Activated naive CD8-positive, alpha-beta T cell treated with anti-CD3 and anti-CD28 coated beads, Interleukin-2, amount 50 U/mL, for 24 hours (primary cell): ENCODE results near the gene COBL.

ENCODE experiments used
- ATAC-seq: fragments of 150-1000 bp; cut with Tn5 transposase; one replicate; pipeline ENCODE4 v1.10.0; 2021
- DNase-seq: peaks from one replicate; pipeline ENCODE4 v3.0.0; 2021
- H3K27ac Mint-ChIP-seq: one replicate; pipeline ENCODE4 v1.8.0; 2021; ENCODE audit warnings: mild to moderate bottlenecking, mixed read lengths
- H3K27me3 Mint-ChIP-seq: one replicate; pipeline ENCODE4 v1.8.0; 2021; ENCODE audit warnings: mixed read lengths
- H3K36me3 Mint-ChIP-seq: one replicate; pipeline ENCODE4 v1.8.0; 2021; ENCODE audit warnings: low read depth, mixed read lengths
- H3K4me1 Mint-ChIP-seq: one replicate; pipeline ENCODE4 v1.8.0; 2021; ENCODE audit warnings: mixed read lengths
- H3K4me3 Mint-ChIP-seq: one replicate; pipeline ENCODE4 v1.8.0; 2021; ENCODE audit warnings: mild to moderate bottlenecking, moderate library complexity, mixed read lengths
- H3K9me3 Mint-ChIP-seq: one replicate; pipeline ENCODE4 v1.8.0; 2021; ENCODE audit warnings: mixed read lengths

Gene COBL

GRCh38 chr7:51059504-51060142 is 257.0 kb downstream of the COBL start:
- no peaks in the 10 kb centered on the region for H3K27me3 Mint-ChIP-seq
- H3K9me3 Mint-ChIP-seq, result no peaks in the 10 kb centered on the region
- H3K27ac Mint-ChIP-seq, result no peak overlapping the region

GRCh38 chr7:51058764-51059163 is 257.8 kb downstream of the COBL start:
- H3K4me3 Mint-ChIP-seq, result no peak overlapping the region
- no peak overlapping the region for H3K27ac Mint-ChIP-seq
- DNase-seq (no peak), ATAC-seq (no peak)
- no peaks in the 10 kb centered on the region for H3K9me3 Mint-ChIP-seq
- H3K27me3 Mint-ChIP-seq, result no peaks in the 10 kb centered on the region
- H3K4me1 Mint-ChIP-seq, result no peaks in the 10 kb centered on the region
- H3K36me3 Mint-ChIP-seq, result no peaks in the 10 kb centered on the region

More at GRCh38 chr7:51059504-51060142, 257.0 kb downstream of the COBL start:
- Mint-ChIP-seq H3K4me3 (no peak overlapping the region), H3K36me3 (no peaks in the 10 kb centered on the region), H3K4me1 (no peaks in the 10 kb centered on the region)
- no peak for DNase-seq
- no peak for ATAC-seq

- Mint-ChIP-seq H3K36me3 (no peaks in the 10 kb centered on the region), H3K4me3 (no peak overlapping the region), H3K4me1 (no peaks in the 10 kb centered on the region), H3K9me3 (no peaks in the 10 kb centered on the region), H3K27me3 (no peaks in the 10 kb centered on the region), H3K27ac (no peak overlapping the region)
- DNase-seq (no peak), ATAC-seq (no peak)
These were observed 261.4 kb downstream of the COBL start for GRCh38 chr7:51055039-51055840.

GRCh38 chr7:51054231-51054630 is 262.4 kb downstream of the COBL start:
- H3K4me3 Mint-ChIP-seq, result no peak overlapping the region
- H3K36me3 Mint-ChIP-seq, result no peaks in the 10 kb centered on the region
- H3K9me3 Mint-ChIP-seq, result no peaks in the 10 kb centered on the region
- H3K27me3 Mint-ChIP-seq, result no peaks in the 10 kb centered on the region
- ATAC-seq (no peak), DNase-seq (no peak)
- no peak overlapping the region for H3K27ac Mint-ChIP-seq
- H3K4me1 Mint-ChIP-seq, result no peaks in the 10 kb centered on the region

GRCh38 chr7:51053160-51053925 is 263.3 kb downstream of the COBL start:
- no peak for DNase-seq
- H3K4me1 Mint-ChIP-seq, result no peaks in the 10 kb centered on the region
- no peak overlapping the region for H3K27ac Mint-ChIP-seq
- no peaks in the 10 kb centered on the region for H3K9me3 Mint-ChIP-seq
- H3K4me3 Mint-ChIP-seq, result no peak overlapping the region
- H3K27me3 Mint-ChIP-seq, result no peaks in the 10 kb centered on the region
- ATAC-seq, result no peak
- no peaks in the 10 kb centered on the region for H3K36me3 Mint-ChIP-seq

- no peaks in the 10 kb centered on the region for H3K9me3 Mint-ChIP-seq
- no peaks in the 10 kb centered on the region for H3K27me3 Mint-ChIP-seq
- ATAC-seq, result no peak
These were observed 270.1 kb downstream of the COBL start for GRCh38 chr7:51046482-51046881.

GRCh38 chr7:51046103-51046466 is 270.5 kb downstream of the COBL start:
- Mint-ChIP-seq H3K4me3 (no peak overlapping the region), H3K36me3 (no peaks in the 10 kb centered on the region), H3K9me3 (no peaks in the 10 kb centered on the region), H3K27ac (no peak overlapping the region), H3K4me1 (no peaks in the 10 kb centered on the region), H3K27me3 (no peaks in the 10 kb centered on the region)
- DNase-seq (no peak), ATAC-seq (no peak)

More at GRCh38 chr7:51046482-51046881, 270.1 kb downstream of the COBL start:
- H3K27ac Mint-ChIP-seq, result no peak overlapping the region
- H3K4me3 Mint-ChIP-seq, result no peak overlapping the region
- no peaks in the 10 kb centered on the region for H3K36me3 Mint-ChIP-seq
- no peak for DNase-seq
- no peaks in the 10 kb centered on the region for H3K4me1 Mint-ChIP-seq

GRCh38 chr7:51045319-51046102 is 271.1 kb downstream of the COBL start:
- Mint-ChIP-seq H3K27me3 (no peaks in the 10 kb centered on the region), H3K4me1 (no peaks in the 10 kb centered on the region), H3K27ac (no peak overlapping the region), H3K36me3 (no peaks in the 10 kb centered on the region), H3K9me3 (no peaks in the 10 kb centered on the region), H3K4me3 (no peak overlapping the region)
- DNase-seq (no peak), ATAC-seq (peak; percentile 20)

- no peak overlapping the region for H3K27ac Mint-ChIP-seq
- no peaks in the 10 kb centered on the region for H3K9me3 Mint-ChIP-seq
- ATAC-seq (no peak), DNase-seq (no peak)
- H3K27me3 Mint-ChIP-seq, result no peaks in the 10 kb centered on the region
- H3K4me1 Mint-ChIP-seq, result no peaks in the 10 kb centered on the region
- no peaks in the 10 kb centered on the region for H3K36me3 Mint-ChIP-seq
- H3K4me3 Mint-ChIP-seq, result no peak overlapping the region
These were observed 273.1 kb downstream of the COBL start for GRCh38 chr7:51043461-51043860.

- ATAC-seq (no peak), DNase-seq (no peak)
- no peaks in the 10 kb centered on the region for H3K27me3 Mint-ChIP-seq
- H3K36me3 Mint-ChIP-seq, result no peaks in the 10 kb centered on the region
- no peak overlapping the region for H3K4me3 Mint-ChIP-seq
- no peak overlapping the region for H3K27ac Mint-ChIP-seq
- no peaks in the 10 kb centered on the region for H3K4me1 Mint-ChIP-seq
- H3K9me3 Mint-ChIP-seq, result no peaks in the 10 kb centered on the region
These were observed 275.8 kb downstream of the COBL start for GRCh38 chr7:51040787-51041186.

GRCh38 chr7:51038573-51038972 is 278.0 kb downstream of the COBL start:
- H3K4me1 Mint-ChIP-seq, result no peaks in the 10 kb centered on the region
- peak; percentile 27 for ATAC-seq
- no peak for DNase-seq
- no peak overlapping the region for H3K27ac Mint-ChIP-seq
- no peaks in the 10 kb centered on the region for H3K9me3 Mint-ChIP-seq
- H3K4me3 Mint-ChIP-seq, result no peak overlapping the region
- no peaks in the 10 kb centered on the region for H3K27me3 Mint-ChIP-seq
- no peaks in the 10 kb centered on the region for H3K36me3 Mint-ChIP-seq

GRCh38 chr7:51035716-51036115 is 280.9 kb downstream of the COBL start:
- ATAC-seq (no peak), DNase-seq (no peak)
- H3K27ac Mint-ChIP-seq, result no peak overlapping the region
- H3K4me1 Mint-ChIP-seq, result no peaks in the 10 kb centered on the region
- H3K27me3 Mint-ChIP-seq, result no peaks in the 10 kb centered on the region
- no peaks in the 10 kb centered on the region for H3K36me3 Mint-ChIP-seq
- no peaks in the 10 kb centered on the region for H3K9me3 Mint-ChIP-seq
- H3K4me3 Mint-ChIP-seq, result no peak overlapping the region

- ATAC-seq (no peak), DNase-seq (no peak)
- Mint-ChIP-seq H3K4me1 (no peaks in the 10 kb centered on the region), H3K27ac (no peak overlapping the region), H3K36me3 (no peaks in the 10 kb centered on the region), H3K4me3 (no peak overlapping the region), H3K27me3 (no peaks in the 10 kb centered on the region), H3K9me3 (no peaks in the 10 kb centered on the region)
These were observed 281.9 kb downstream of the COBL start for GRCh38 chr7:51034521-51035264.
